Body of pancreas (tissue), 4 donors: Measurements from ENCODE around the gene HSDL2. TPM values are rescaled to one million over a fixed set of nuclear protein-coding genes. Genes with fewer than 3 reads are reported as not detected.
A peak's percentile ranks its signal among the peaks of the same experiment; 100 is the strongest.

Experiments used
- ATAC-seq: fragments of 150-250 bp; one replicate; pipeline ENCODE4 v1.9.1; 2016
- DNase-seq, 4 donors: peaks; one replicate each; pipeline ENCODE4 v3.0.0-alpha.2; 2019
- H3K27ac ChIP-seq, 4 donors: fragments of 200-600 bp; sonication (generic); 1 replicate in 3 of 4; 2 replicates in 1 of 4; pipeline versions ENCODE4 v1.5.1 to v1.6.1; 2016 to 2019; ENCODE audit warnings: mild to moderate bottlenecking in 1 of 4, mixed read lengths in 1 of 4, moderate library complexity in 1 of 4
- H3K27me3 ChIP-seq, 2 donors: fragments of 200-600 bp; sonication (generic); one replicate each; pipeline ENCODE4 v1.6.0; 2016; ENCODE audit warnings: mild to moderate bottlenecking in 1 of 2
- H3K36me3 ChIP-seq, 2 donors: fragments of 200-600 bp; sonication (generic); replicated peaks in 1 of 2; 2 replicates each; pipeline ENCODE4 v1.5.1; 2016; ENCODE audit warnings: low read depth in 2 of 2; ENCODE audit not compliant: insufficient read depth in 1 of 2
- H3K4me1 ChIP-seq: fragments of 200-600 bp; sonication (generic); one replicate; pipeline ENCODE4 v1.6.0; 2016
- H3K4me3 ChIP-seq, 2 donors: fragments of 200-600 bp; sonication (generic); 1 replicate in 1 of 2; 2 replicates in 1 of 2; pipeline ENCODE4 v1.5.1; 2016 to 2019
- H3K9me3 ChIP-seq, 3 donors: fragments of 200-600 bp; sonication (generic); 1 replicate in 2 of 3; 2 replicates in 1 of 3; pipeline ENCODE4 v1.5.1; 2016
- CTCF ChIP-seq, 7 experiments: fragments of 450-650 bp in 4 of 7; fragments of 200-600 bp in 3 of 7; sonication (generic) in 3 of 7; IDR thresholded peaks; one replicate each; pipeline ENCODE4 v1.5.1; 2016 to 2019; ENCODE audit warnings: antibody characterized with exemption in 7 of 7
- POLR2A ChIP-seq, 3 donors: fragments of 450-650 bp; IDR thresholded peaks; one replicate each; pipeline ENCODE4 v1.6.1; 2016; ENCODE audit warnings: antibody characterized with exemption in 3 of 3, mild to moderate bottlenecking in 2 of 3
- WGBS, 2 donors: methylation state at CpG; one replicate each; pipeline ENCODE4 v1.1.5; 2017; 5-methylcytosine and 5-hydroxymethylcytosine counted together
- intact Hi-C: fragments of 100-400 bp; cut with DNase I; formaldehyde crosslinking; loops from one replicate; pipeline ENCODE4 v1.15.1; 2023
- total RNA-seq, 2 donors: library from RNA; depleted of rRNA; stranded (reverse); fragments of >200 nt; gene quantifications; one replicate each; pipeline ENCODE4 v1.1.0, GENCODE V29; 2016

HSDL2 gene
- total RNA-seq, 2 donors from 2014 or later = 20.5 to 22.7 TPM

GRCh38 chr9:112377684-112378327 is 2.1 kb upstream of the HSDL2 start:
- H3K9me3 ChIP-seq = no peaks in the 10 kb centered on the region
- DNase-seq (no peak), ATAC-seq (no peak)
- no peak overlapping the region for H3K27ac ChIP-seq
- intact Hi-C loops = loop anchor here (10.0 kb wide), 1 partner anchor 283 kb away; no protein-coding TSS in a partner anchor
- TF ChIP-seq POLR2A (IDR thresholded peaks at IDR 0.05) (no peak), CTCF (IDR thresholded peaks at IDR 0.05) (no peak)
- 21% methylated on average over 1 of the region's 1 CpG for WGBS, 2 donors
- no peak overlapping the region for H3K4me3 ChIP-seq
- no peaks in the 10 kb centered on the region for H3K36me3 ChIP-seq
- H3K4me1 ChIP-seq = peaks cover 32% of the 10 kb centered on the region
- H3K27me3 ChIP-seq = no peaks in the 10 kb centered on the region

- peak in 3 of 4 donors; percentile 17 to 36 (median 24) for DNase-seq
- peaks cover 34% of the 10 kb centered on the region for H3K4me1 ChIP-seq
- no peak for ATAC-seq
Observed at GRCh38 chr9:112378328-112379176, 1.4 kb upstream of the HSDL2 start.

GRCh38 chr9:112379177-112380101 is 469 bp upstream of the HSDL2 start:
- WGBS, 2 donors = 0% methylated on average over 16 to 56 of the region's 57 CpGs
- no peaks in the 10 kb centered on the region for H3K9me3 ChIP-seq
- ATAC-seq (peak; percentile 96), DNase-seq (peak; percentile 100)
- peak overlapping the region; percentile 95 to 98 (median 98) for H3K27ac ChIP-seq
- H3K4me1 ChIP-seq = peaks cover 42% of the 10 kb centered on the region
- TF ChIP-seq POLR2A (IDR thresholded peaks at IDR 0.05) = peak; percentile 96 to 99 (median 99)
- TF ChIP-seq CTCF (IDR thresholded peaks at IDR 0.05) = peak in 4 of 7 experiments; percentile 7 to 37 (median 18)
- no peaks in the 10 kb centered on the region for H3K36me3 ChIP-seq
- intact Hi-C loops = loop anchor here (10.0 kb wide), 1 partner anchor 285 kb away; no protein-coding TSS in a partner anchor
- H3K27me3 ChIP-seq = no peaks in the 10 kb centered on the region
- H3K4me3 ChIP-seq = peak overlapping the region; percentile 60 to 74

More at GRCh38 chr9:112378328-112379176, 1.4 kb upstream of the HSDL2 start:
- Histone ChIP-seq H3K9me3 (no peaks in the 10 kb centered on the region), H3K27ac (peak overlapping the region; percentile 95 to 98 (median 98)), H3K36me3 (no peaks in the 10 kb centered on the region), H3K27me3 (no peaks in the 10 kb centered on the region), H3K4me3 (peak overlapping the region; percentile 15 to 50)
- TF ChIP-seq POLR2A (IDR thresholded peaks at IDR 0.05) = peak in 1 of 3 donors; percentile 7
- TF ChIP-seq CTCF (IDR thresholded peaks at IDR 0.05) = no peak
- 4 to 9% methylated on average over 20 to 27 of the region's 27 CpGs for WGBS, 2 donors
- intact Hi-C loops = loop anchor here (10.0 kb wide), 1 partner anchor 284 kb away; no protein-coding TSS in a partner anchor

GRCh38 chr9:112380825-112381221 is 915 bp downstream of the HSDL2 start:
- H3K9me3 ChIP-seq = no peaks in the 10 kb centered on the region
- intact Hi-C loops = no loop called here
- H3K36me3 ChIP-seq = no peaks in the 10 kb centered on the region
- peak overlapping the region in 1 of 2 donors; percentile 60 for H3K4me3 ChIP-seq
- H3K27ac ChIP-seq = peak overlapping the region; percentile 95 to 98 (median 98)
- peaks cover 47% of the 10 kb centered on the region for H3K4me1 ChIP-seq
- H3K27me3 ChIP-seq = no peaks in the 10 kb centered on the region
- 35 to 50% methylated on average over 7 of the region's 7 CpGs for WGBS, 2 donors
- ATAC-seq = no peak
- DNase-seq = peak in 2 of 4 donors; percentile 12 to 14
- TF ChIP-seq POLR2A (IDR thresholded peaks at IDR 0.05) (no peak), CTCF (IDR thresholded peaks at IDR 0.05) (no peak)
